Activated CD4-positive, CD25-positive, alpha-beta regulatory T cell treated with anti-CD3 and anti-CD28 coated beads, Interleukin-2, amount 50 U/mL, for 24 hours (primary cell): ENCODE results near the gene TBX1.
"Not testable (repeated sequence)": the region's sequence is repeated elsewhere in the genome, so short reads cannot be mapped to it uniquely, and the experiment has no call there.

ENCODE experiments used
- ATAC-seq, 2 donors: fragments of 150-1000 bp; cut with Tn5 transposase; one replicate each; pipeline ENCODE4 v1.10.0; 2021; ENCODE audit warnings: mild to moderate bottlenecking in 1 of 2, moderate library complexity in 1 of 2

The TBX1 gene

GRCh38 chr22:19723232-19723982 is 37.2 kb upstream of the TBX1 start, which contains the start of gene GP1BB:
Gene GP1BB, plus strand, starts transcription at chr22:19723539. Its CDS starts 31 bp downstream, at chr22:19723570.
- peak; percentile 58 to 61 for ATAC-seq

GRCh38 chr22:19723983-19724827 is 36.4 kb upstream of the TBX1 start:
- peak; percentile 46 to 53 for ATAC-seq

- ATAC-seq: no peak
Observed at GRCh38 chr22:19724927-19725661, 35.5 kb upstream of the TBX1 start.

GRCh38 chr22:19726064-19726788 is 34.4 kb upstream of the TBX1 start:
- not testable (repeated sequence) for ATAC-seq

GRCh38 chr22:19727310-19728150 is 33.0 kb upstream of the TBX1 start:
- ATAC-seq: no peak

GRCh38 chr22:19728271-19728670 is 32.3 kb upstream of the TBX1 start:
- no peak for ATAC-seq

- no peak for ATAC-seq
Observed at GRCh38 chr22:19728836-19729235, 31.7 kb upstream of the TBX1 start.

- ATAC-seq: no peak
Observed at GRCh38 chr22:19729507-19729906, 31.1 kb upstream of the TBX1 start.

- ATAC-seq: no peak
Observed at GRCh38 chr22:19730198-19730597, 30.4 kb upstream of the TBX1 start.

GRCh38 chr22:19730655-19731360 is 29.8 kb upstream of the TBX1 start:
- ATAC-seq: peak; percentile 82 to 88

GRCh38 chr22:19731361-19732135 is 29.0 kb upstream of the TBX1 start:
- no peak for ATAC-seq

GRCh38 chr22:19732403-19733113 is 28.0 kb upstream of the TBX1 start:
- no peak for ATAC-seq

GRCh38 chr22:19733755-19734154 is 26.8 kb upstream of the TBX1 start:
- ATAC-seq: no peak

GRCh38 chr22:19734163-19734562 is 26.4 kb upstream of the TBX1 start:
- ATAC-seq: no peak

- no peak for ATAC-seq
Observed at GRCh38 chr22:19734837-19735382, 25.7 kb upstream of the TBX1 start.

GRCh38 chr22:19735665-19736510 is 24.7 kb upstream of the TBX1 start:
- no peak for ATAC-seq

- no peak for ATAC-seq
Observed at GRCh38 chr22:19737846-19738663, 22.5 kb upstream of the TBX1 start.
